DMS53 treated with DMSO at 0.1 percent for 48 hours (cell line): Measurements from ENCODE around the gene SNX13.
"Not testable (repeated sequence)": the region's sequence is repeated elsewhere in the genome, so short reads cannot be mapped to it uniquely, and the experiment has no call there.

ENCODE experiments used
- DNase-seq: peaks from one replicate; lab custom pipeline; 2025; ENCODE audit not compliant: unreplicated experiment; lab: John Stamatoyannopoulos, UW

Gene SNX13

DNA sequence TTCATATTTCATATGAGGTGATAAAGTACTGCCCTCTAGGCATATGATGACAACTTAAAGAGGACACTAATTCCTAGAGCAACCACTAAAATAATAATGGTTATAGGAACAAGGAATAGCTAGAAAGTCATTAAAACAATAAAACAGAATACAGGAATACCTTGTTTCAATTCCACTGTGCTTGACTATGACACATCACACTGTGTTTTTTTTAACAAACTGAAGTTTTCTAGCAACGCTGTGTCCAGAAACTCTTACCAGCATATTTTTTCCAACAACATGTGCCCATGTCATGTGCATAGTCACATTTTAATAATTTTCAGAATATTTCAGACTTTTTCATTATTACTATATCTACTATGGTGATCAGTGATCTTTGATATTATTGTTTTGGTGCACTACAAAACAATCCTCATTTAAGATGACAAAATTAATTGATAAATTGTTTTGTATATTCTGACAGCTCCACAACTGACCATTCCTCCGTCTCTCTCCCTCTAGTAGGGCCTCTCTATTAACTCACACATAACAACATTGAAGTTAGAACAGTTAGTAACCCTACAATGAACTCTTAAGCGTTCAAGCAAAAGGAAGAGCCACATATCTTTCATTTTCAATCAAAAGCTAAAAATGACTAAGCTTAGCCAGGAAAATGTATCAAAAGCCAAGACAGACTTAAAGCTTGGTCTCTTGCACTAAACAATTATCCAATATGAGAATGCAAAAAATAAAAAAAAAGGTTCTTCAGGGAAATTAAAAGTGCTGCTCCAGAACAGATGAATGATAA is 85.8 kb downstream of the SNX13 start:
- no peak for DNase-seq

GRCh38 chr7:17852361-17852760 is 87.9 kb downstream of the SNX13 start:
- no peak for DNase-seq

- DNase-seq: no peak
Observed at GRCh38 chr7:17849504-17849903, 90.8 kb downstream of the SNX13 start.

GRCh38 chr7:17848516-17848915 is 91.8 kb downstream of the SNX13 start:
- no peak for DNase-seq

DNA sequence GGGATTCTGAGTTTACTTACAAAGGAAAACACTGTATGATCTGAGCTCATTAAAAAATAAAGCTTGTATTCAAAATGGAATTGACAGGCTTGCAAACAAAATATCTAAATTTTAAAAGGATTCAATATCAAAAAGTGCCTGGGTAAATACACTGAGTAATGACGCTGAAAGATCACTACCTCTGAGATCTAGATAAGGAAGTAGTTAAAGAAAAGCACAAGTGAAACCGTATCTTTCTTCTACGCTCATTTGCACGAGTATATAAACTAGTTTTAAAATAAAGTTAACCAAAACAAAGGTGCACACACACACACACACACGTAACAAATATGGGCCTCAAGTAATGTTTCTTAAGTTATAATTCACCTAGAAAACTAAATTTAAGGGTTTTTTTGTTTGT is 93.4 kb downstream of the SNX13 start:
- no peak for DNase-seq

GRCh38 chr7:17845197-17845547 is 95.1 kb downstream of the SNX13 start:
- no peak for DNase-seq

GRCh38 chr7:17844514-17845196 is 95.6 kb downstream of the SNX13 start:
- DNase-seq: no peak

DNA sequence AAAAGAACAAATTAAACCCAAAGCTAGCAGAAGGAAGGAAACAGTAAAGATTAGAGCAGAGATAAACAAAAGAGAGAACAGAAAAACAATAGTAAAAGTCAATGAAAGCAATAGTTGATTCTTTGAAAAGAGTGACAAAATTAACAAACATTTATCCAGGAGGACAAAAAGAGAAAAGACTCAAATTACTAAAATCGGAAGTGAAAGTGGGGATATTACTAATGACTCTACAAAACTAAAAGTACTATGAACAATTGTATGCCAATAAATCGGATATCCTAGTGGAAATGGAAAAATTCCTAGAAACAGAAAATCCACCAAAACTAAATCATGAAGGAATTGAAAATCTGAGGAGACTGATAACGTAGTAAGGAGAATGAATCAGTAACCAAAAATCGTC is 96.3 kb downstream of the SNX13 start:
- no peak for DNase-seq

GRCh38 chr7:17843041-17843440 is 97.3 kb downstream of the SNX13 start:
- DNase-seq: no peak

DNA sequence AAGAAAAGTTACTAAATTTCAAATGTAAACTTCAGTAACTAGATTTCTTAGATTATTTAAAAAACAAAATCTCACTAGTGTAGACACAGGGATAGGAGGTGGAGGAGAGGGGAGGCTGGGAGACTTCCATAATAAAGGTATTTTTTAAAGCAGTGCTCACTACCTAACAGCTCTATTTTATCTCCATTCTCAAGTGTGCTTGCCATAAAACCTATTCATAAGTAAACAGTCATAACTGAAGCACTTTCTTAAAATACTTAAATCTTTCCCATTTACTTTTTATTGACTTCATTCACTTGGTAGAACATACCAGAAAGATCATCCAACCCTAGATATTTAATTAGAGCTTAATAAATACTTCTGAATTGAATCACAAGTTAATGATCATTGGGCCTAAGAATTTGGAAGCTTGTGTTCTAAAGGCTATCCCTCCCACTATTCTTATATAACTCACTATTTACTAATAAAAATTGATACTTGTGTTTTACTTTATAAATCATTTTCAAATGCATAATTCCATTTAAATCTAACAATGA is 107.4 kb downstream of the SNX13 start:
- DNase-seq: no peak

GRCh38 chr7:17832242-17832641 is 108.1 kb downstream of the SNX13 start:
- DNase-seq: no peak

- DNase-seq: no peak
Observed at GRCh38 chr7:17830206-17830605, 110.1 kb downstream of the SNX13 start.

- DNase-seq: no peak
Observed at GRCh38 chr7:17829001-17829400, 111.3 kb downstream of the SNX13 start.

- no peak for DNase-seq
Observed at GRCh38 chr7:17822547-17823173, 117.6 kb downstream of the SNX13 start.

DNA sequence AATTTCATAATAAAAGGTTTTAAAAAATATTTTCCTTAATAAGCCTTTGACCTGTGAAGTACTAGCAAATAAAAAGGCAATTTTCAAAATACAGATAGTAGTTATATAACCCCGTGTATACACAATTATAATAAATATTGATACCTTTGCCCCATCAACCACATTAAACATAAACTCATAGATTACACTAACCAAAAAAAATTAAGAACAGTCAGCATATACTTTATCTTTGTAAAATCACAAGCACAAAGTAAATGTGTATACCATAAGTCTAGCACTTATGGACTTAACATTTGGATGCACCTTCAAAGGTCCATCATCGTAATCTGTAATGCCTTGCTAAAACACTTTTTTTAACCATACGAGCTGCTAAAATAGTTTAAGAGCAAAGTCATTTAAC is 123.4 kb downstream of the SNX13 start:
- no peak for DNase-seq

DNA sequence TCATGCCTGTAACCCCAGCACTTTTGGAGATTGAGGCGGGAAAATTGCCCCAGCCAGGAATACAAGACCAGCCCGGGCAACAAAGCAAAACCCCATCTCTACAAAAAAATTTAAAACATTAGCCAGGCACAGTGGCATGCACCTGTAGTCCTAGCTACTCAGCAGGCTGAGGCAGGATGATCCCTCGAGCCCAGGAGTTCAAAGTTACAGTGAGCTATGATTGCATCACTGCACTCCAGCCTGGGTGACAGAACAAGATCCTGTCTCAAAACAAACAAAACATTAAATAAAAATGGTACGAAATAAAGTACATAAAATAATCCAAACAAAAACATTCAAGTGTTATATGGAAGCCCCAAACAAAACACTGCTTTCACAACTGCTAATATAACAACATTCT is 125.0 kb downstream of the SNX13 start:
- no peak for DNase-seq

DNA sequence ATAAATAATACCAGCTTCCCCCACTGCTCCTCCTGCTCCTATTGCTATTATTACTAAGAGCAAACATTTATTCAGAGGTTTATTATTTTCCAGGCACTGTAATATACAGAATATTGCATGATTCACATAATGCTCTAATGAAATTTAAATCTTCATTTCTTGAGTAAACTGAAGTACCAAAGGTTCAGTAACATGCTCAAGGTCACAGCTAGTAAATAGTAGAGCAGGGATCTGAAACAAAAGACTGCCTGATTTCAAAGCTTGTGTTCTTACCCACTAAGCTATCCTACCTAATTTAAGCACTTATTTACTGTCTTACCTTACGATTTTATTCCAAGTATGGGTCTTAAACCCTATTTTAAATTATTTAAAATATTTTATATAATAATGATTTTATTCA is 126.2 kb downstream of the SNX13 start:
- DNase-seq: no peak

DNA sequence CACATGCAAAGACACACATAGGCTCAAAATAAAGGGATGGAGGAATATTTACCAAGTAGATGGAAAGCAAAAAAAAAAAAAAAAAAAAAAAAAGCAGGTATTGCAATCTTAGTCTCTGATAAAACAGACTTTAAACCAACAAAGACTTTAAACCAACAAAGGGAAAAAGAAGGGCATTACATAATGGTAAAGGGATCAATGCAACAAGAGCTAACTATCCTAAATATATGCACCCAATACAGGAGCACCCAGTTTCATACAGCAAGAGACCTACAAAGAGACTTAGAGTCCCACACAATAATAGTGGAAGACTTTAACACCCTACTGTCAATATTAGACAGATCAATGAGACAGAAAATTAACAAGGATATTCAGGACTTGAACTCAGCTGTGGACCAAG is 131.1 kb downstream of the SNX13 start:
- not testable (repeated sequence) for DNase-seq

GRCh38 chr7:17807242-17807641 is 133.1 kb downstream of the SNX13 start:
- no peak for DNase-seq

- DNase-seq: no peak
Observed at GRCh38 chr7:17806631-17807030, 133.7 kb downstream of the SNX13 start.

GRCh38 chr7:17802056-17802455 is 138.2 kb downstream of the SNX13 start:
- DNase-seq: no peak
